Subcutaneous adipose tissue (tissue), 4 donors: Measurements from ENCODE around the gene INPP5E. TPM values are rescaled to one million over a fixed set of nuclear protein-coding genes. Genes with fewer than 3 reads are reported as not detected.

ENCODE experiments used
- CTCF ChIP-seq: fragments of 450-650 bp; IDR thresholded peaks from one replicate; pipeline ENCODE4 v1.5.1; 2016; ENCODE audit warnings: low read depth, mild to moderate bottlenecking, control low read depth, antibody characterized with exemption, moderate library complexity
- total RNA-seq, 4 donors: library from RNA; depleted of rRNA; stranded (reverse); fragments of >200 nt; gene quantifications; one replicate each; pipeline ENCODE4 v1.1.0, GENCODE V29; 2016

Gene INPP5E
- total RNA-seq, 4 donors from 2014 or later, result 4.4 to 12.8 (median 5.0) TPM

GRCh38 chr9:136442265-136442664, 2.6 kb upstream of the INPP5E start:
- TF ChIP-seq CTCF, result no peak

GRCh38 chr9:136441681-136442245, 2.1 kb upstream of the INPP5E start:
- TF ChIP-seq CTCF, result no peak

- no peak for TF ChIP-seq CTCF
Measured at GRCh38 chr9:136441191-136441680, 1.6 kb upstream of the INPP5E start.

GRCh38 chr9:136438548-136439480, 831 bp downstream of the INPP5E start:
- no peak for TF ChIP-seq CTCF

- no peak for TF ChIP-seq CTCF
Measured at GRCh38 chr9:136437839-136438547, 1.7 kb downstream of the INPP5E start.

- no peak for TF ChIP-seq CTCF
Measured at GRCh38 chr9:136437430-136437829, 2.2 kb downstream of the INPP5E start.

- no peak for TF ChIP-seq CTCF
Measured at GRCh38 chr9:136436055-136436634, 3.5 kb downstream of the INPP5E start.
